Neural progenitor cell (in vitro differentiated cells): ENCODE results near the gene ARHGEF19. TPM values are rescaled to one million over a fixed set of nuclear protein-coding genes. Genes with fewer than 3 reads are reported as not detected.

Source experiments
- DNase-seq: peaks from one replicate; pipeline ENCODE4 v3.0.0-alpha.2; 2016; ENCODE audit warnings: low spot score
- H2AFZ ChIP-seq: fragments of 200-600 bp; sonication (generic); replicated peaks from 2 replicates; pipeline ENCODE4 v1.6.1; 2016; ENCODE audit warnings: antibody characterized with exemption
- H3F3A ChIP-seq: fragments of 200-600 bp; sonication (generic); 2 replicates; pipeline ENCODE4 v1.6.1; 2016; ENCODE audit warnings: antibody characterized with exemption, low read depth
- H3K27ac ChIP-seq: fragments of 200-600 bp; sonication (generic); 2 replicates; pipeline ENCODE4 v1.5.1; 2016; ENCODE audit warnings: mild to moderate bottlenecking
- H3K27me3 ChIP-seq: fragments of 200-600 bp; sonication (generic); 2 replicates; pipeline ENCODE4 v1.6.1; 2016; ENCODE audit warnings: mild to moderate bottlenecking, moderate library complexity
- H3K36me3 ChIP-seq: fragments of 200-600 bp; sonication (generic); 2 replicates; pipeline ENCODE4 v1.5.1; 2016
- H3K4me1 ChIP-seq: fragments of 200-600 bp; sonication (generic); 2 replicates; pipeline ENCODE4 v1.6.1; 2016; ENCODE audit warnings: mixed run types
- H3K4me2 ChIP-seq: fragments of 200-600 bp; sonication (generic); 2 replicates; pipeline ENCODE4 v1.6.1; 2016
- H3K4me3 ChIP-seq: fragments of 200-600 bp; sonication (generic); 2 replicates; pipeline ENCODE4 v1.5.1; 2016
- H3K79me2 ChIP-seq: fragments of 200-600 bp; sonication (generic); 2 replicates; pipeline ENCODE4 v1.6.1; 2016; ENCODE audit warnings: low read depth
- H3K9ac ChIP-seq: fragments of 200-600 bp; sonication (generic); 2 replicates; pipeline ENCODE4 v1.6.1; 2016
- H3K9me3 ChIP-seq: fragments of 200-600 bp; sonication (generic); 2 replicates; pipeline ENCODE4 v1.5.1; 2016; ENCODE audit warnings: low read depth
- H4K20me1 ChIP-seq: fragments of 200-600 bp; sonication (generic); 2 replicates; pipeline ENCODE4 v1.6.1; 2016; ENCODE audit warnings: low read depth
- H3K27ac Mint-ChIP-seq: 3 replicates; pipeline ENCODE4 v1.8.0; 2021; ENCODE audit warnings: mixed read lengths
- H3K27me3 Mint-ChIP-seq: 2 replicates; pipeline ENCODE4 v1.8.0; 2022; ENCODE audit warnings: low read depth, mild to moderate bottlenecking, inconsistent platforms, moderate library complexity, mixed read lengths; ENCODE audit not compliant: insufficient read depth
- H3K36me3 Mint-ChIP-seq: 3 replicates; pipeline ENCODE4 v1.8.0; 2021; ENCODE audit warnings: mixed read lengths
- H3K4me1 Mint-ChIP-seq: 3 replicates; pipeline ENCODE4 v1.8.0; 2021; ENCODE audit warnings: mixed read lengths
- H3K4me3 Mint-ChIP-seq: 3 replicates; pipeline ENCODE4 v1.8.0; 2021; ENCODE audit warnings: mild to moderate bottlenecking, moderate library complexity, mixed read lengths
- H3K9me3 Mint-ChIP-seq: 3 replicates; pipeline ENCODE4 v1.8.0; 2020; ENCODE audit warnings: mixed read lengths
- EZH2 ChIP-seq: fragments of 200-600 bp; sonication (generic); IDR thresholded peaks from 2 replicates; pipeline ENCODE4 v1.6.1; 2017; ENCODE audit warnings: antibody characterized with exemption, mild to moderate bottlenecking, moderate library complexity
- EZH2phosphoT487 ChIP-seq: fragments of 200-600 bp; sonication (generic); IDR thresholded peaks from 2 replicates; pipeline ENCODE4 v1.6.1; 2017; ENCODE audit warnings: antibody characterized with exemption
- total RNA-seq: library from RNA; depleted of rRNA; stranded (reverse); fragments of >200 nt; gene quantifications from 2 replicates; pipeline ENCODE4 v1.2.3, GENCODE V29; 2015; ENCODE audit warnings: low replicate concordance
- TF ChIP-seq, protein P1 (sequence below): fragments of 200-600 bp; sonication (generic); IDR thresholded peaks from 2 replicates; pipeline ENCODE4 v1.5.1; 2017; ENCODE audit warnings: antibody characterized with exemption, mild to moderate bottlenecking

ARHGEF19 gene
- total RNA-seq, 1 donor from 2014 or later, result 10.9 TPM

DNA sequence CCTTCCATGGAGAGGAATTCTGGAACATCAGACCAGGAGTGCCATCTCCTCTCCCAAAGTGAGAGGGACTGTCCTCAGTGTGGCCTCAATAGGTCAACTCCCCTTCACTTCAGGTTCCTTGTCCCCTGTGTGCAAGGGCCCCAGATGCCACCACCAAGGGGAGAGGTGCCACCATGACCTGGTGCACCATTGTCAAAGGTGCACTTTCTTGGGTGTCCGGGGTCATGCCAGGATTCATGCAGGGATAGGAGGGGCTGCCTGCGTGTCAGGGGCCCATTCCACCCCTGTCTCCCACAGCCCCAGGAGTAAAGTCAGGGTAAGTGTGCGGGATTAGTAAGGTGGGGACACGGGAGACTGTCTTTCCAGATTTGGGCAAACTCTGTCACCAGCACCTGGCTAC, 35.1 kb downstream of the ARHGEF19 start:
- Mint-ChIP-seq H3K4me3 (no peak overlapping the region), H3K27me3 (peaks cover 13% of the 10 kb centered on the region), H3K4me1 (peaks cover 63% of the 10 kb centered on the region), H3K36me3 (no peaks in the 10 kb centered on the region), H3K9me3 (no peaks in the 10 kb centered on the region), H3K27ac (peak overlapping the region; percentile 96)
- no peaks in the 10 kb centered on the region for H3K27me3 ChIP-seq
- peaks cover 44% of the 10 kb centered on the region for H3K4me1 ChIP-seq
- H3K9ac ChIP-seq, result no peak overlapping the region
- H3F3A ChIP-seq, result peaks cover 35% of the 10 kb centered on the region
- no peak overlapping the region for H2AFZ ChIP-seq
- no peaks in the 10 kb centered on the region for H3K9me3 ChIP-seq
- no peak for TF ChIP-seq EZH2
- TF ChIP-seq, protein P1, sequence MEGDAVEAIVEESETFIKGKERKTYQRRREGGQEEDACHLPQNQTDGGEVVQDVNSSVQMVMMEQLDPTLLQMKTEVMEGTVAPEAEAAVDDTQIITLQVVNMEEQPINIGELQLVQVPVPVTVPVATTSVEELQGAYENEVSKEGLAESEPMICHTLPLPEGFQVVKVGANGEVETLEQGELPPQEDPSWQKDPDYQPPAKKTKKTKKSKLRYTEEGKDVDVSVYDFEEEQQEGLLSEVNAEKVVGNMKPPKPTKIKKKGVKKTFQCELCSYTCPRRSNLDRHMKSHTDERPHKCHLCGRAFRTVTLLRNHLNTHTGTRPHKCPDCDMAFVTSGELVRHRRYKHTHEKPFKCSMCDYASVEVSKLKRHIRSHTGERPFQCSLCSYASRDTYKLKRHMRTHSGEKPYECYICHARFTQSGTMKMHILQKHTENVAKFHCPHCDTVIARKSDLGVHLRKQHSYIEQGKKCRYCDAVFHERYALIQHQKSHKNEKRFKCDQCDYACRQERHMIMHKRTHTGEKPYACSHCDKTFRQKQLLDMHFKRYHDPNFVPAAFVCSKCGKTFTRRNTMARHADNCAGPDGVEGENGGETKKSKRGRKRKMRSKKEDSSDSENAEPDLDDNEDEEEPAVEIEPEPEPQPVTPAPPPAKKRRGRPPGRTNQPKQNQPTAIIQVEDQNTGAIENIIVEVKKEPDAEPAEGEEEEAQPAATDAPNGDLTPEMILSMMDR, result no peak
- no peak for TF ChIP-seq EZH2phosphoT487
- DNase-seq, result no peak
- H3K27ac ChIP-seq, result no peak overlapping the region
- H4K20me1 ChIP-seq, result no peaks in the 10 kb centered on the region
- H3K4me3 ChIP-seq, result no peak overlapping the region
- H3K36me3 ChIP-seq, result no peaks in the 10 kb centered on the region
- H3K79me2 ChIP-seq, result no peaks in the 10 kb centered on the region
- H3K4me2 ChIP-seq, result no peak overlapping the region

DNA sequence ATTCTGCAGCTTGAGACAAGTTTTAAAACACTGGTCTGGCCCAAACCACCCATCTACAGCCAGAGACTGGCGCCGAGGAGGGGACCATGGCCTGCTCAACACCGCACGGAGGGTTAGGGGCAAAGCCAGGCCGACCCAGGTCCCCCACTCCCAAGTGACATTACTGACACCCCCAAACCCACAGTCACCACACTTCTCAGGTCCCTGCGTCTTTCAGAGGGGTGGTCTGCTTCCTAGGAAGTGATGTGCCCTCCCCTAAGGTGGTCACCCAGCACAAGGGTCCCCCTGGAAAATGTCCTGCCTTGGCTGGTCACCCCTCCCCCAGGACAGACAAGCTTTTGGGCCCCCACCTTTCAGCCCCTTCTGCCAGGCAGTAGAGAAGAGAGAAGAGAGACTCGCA, 35.8 kb downstream of the ARHGEF19 start:
- Histone ChIP-seq H3K4me1 (peaks cover 38% of the 10 kb centered on the region), H3K27me3 (no peaks in the 10 kb centered on the region), H2AFZ (no peak overlapping the region), H3K27ac (peak overlapping the region; percentile 88), H3K36me3 (no peaks in the 10 kb centered on the region), H3K79me2 (no peaks in the 10 kb centered on the region), H3K9ac (no peak overlapping the region), H3K9me3 (no peaks in the 10 kb centered on the region), H3F3A (peaks cover 30% of the 10 kb centered on the region), H4K20me1 (no peaks in the 10 kb centered on the region), H3K4me3 (no peak overlapping the region), H3K4me2 (no peak overlapping the region)
- peak overlapping the region; percentile 96 for H3K27ac Mint-ChIP-seq
- H3K9me3 Mint-ChIP-seq, result no peaks in the 10 kb centered on the region
- H3K27me3 Mint-ChIP-seq, result peaks cover 13% of the 10 kb centered on the region
- peaks cover 57% of the 10 kb centered on the region for H3K4me1 Mint-ChIP-seq
- no peak overlapping the region for H3K4me3 Mint-ChIP-seq
- H3K36me3 Mint-ChIP-seq, result no peaks in the 10 kb centered on the region
- TF ChIP-seq EZH2 (no peak), EZH2phosphoT487 (no peak)
- TF ChIP-seq, protein P1, result no peak
- DNase-seq, result no peak

DNA sequence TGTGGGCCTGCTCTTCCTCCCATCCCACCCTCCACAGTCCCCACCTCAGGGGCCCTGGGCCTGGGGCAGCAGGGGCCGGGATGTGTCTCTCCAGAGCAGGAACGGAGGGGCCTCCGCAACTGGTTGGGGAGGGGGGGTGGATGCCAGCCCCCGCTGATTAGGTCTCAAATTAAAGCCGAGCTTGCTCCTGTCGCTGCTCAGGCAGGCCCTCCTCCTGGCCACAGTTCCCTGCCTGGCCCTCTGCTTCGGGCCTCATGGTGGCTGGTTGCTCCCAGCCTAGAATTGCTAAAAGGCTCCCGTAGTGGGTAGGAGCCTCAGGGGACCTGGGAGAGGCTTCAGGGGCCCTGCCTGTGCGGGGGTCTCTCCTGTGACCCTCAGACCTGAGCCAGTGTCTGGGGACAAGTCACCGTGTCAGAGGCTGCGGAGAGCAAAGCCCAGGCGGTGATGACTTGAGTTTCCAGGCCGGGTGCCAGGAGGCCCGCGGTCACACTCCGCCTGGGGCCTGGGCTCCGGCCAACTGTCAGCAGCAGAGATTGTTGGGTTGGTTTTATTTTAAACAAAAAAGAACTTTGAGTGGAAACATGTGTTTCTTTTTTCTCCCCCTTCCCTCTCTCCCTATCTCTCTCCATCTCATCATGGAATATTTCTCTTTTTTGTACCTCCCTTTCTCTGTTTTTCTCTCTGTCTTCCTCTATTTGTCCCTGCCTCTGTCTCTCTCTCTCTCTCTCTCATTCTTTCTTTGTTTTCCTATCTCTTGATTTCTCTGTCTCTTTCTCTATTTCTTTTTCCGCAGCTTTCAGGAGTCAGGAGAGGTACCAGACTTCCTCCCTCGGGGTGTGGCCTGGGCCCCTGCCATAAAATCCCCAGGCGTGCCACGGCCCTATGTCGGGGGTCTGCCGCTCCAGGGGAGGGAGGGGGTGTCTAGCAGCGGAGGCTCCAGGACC, 36.6 kb downstream of the ARHGEF19 start:
- peak overlapping the region; percentile 96 for H3K27ac Mint-ChIP-seq

More for the DNA sequence above, 36.6 kb downstream of the ARHGEF19 start:
- peaks cover 23% of the 10 kb centered on the region for H3F3A ChIP-seq
- H3K27ac ChIP-seq, result peak overlapping the region; percentile 88
- H4K20me1 ChIP-seq, result no peaks in the 10 kb centered on the region
- Mint-ChIP-seq H3K36me3 (no peaks in the 10 kb centered on the region), H3K27me3 (peaks cover 13% of the 10 kb centered on the region), H3K4me1 (peaks cover 56% of the 10 kb centered on the region), H3K4me3 (no peak overlapping the region), H3K9me3 (no peaks in the 10 kb centered on the region)
- no peaks in the 10 kb centered on the region for H3K27me3 ChIP-seq
- H3K36me3 ChIP-seq, result no peaks in the 10 kb centered on the region
- no peak overlapping the region for H3K4me3 ChIP-seq
- H2AFZ ChIP-seq, result peak overlapping the region; percentile 40
- H3K79me2 ChIP-seq, result no peaks in the 10 kb centered on the region
- H3K9me3 ChIP-seq, result no peaks in the 10 kb centered on the region
- peak; percentile 53 for DNase-seq
- peaks cover 34% of the 10 kb centered on the region for H3K4me1 ChIP-seq
- peak overlapping the region; percentile 34 for H3K9ac ChIP-seq
- H3K4me2 ChIP-seq, result no peak overlapping the region
- TF ChIP-seq EZH2phosphoT487 (no peak), EZH2 (no peak)
- TF ChIP-seq, protein P1, result no peak
